C4-2B (cell line): ENCODE measurements around the gene SEPTIN10.

Experiments
- H3K27ac ChIP-seq: fragments of 450-650 bp; 2 replicates; pipeline ENCODE4 v1.5.1; 2017
- CTCF ChIP-seq: fragments of 450-650 bp; conservative IDR thresholded peaks from 2 replicates; pipeline ENCODE4 v1.5.1; 2017; ENCODE audit warnings: mild to moderate bottlenecking
- ZFX ChIP-seq: fragments of 450-650 bp; IDR thresholded peaks from 2 replicates; pipeline ENCODE4 v1.6.1; 2017

Gene SEPTIN10

GRCh38 chr2:109513230-109513629 is 100.5 kb downstream of the SEPTIN10 start:
- H3K27ac ChIP-seq = no peak overlapping the region
- TF ChIP-seq ZFX (no peak), CTCF (no peak)

GRCh38 chr2:109512076-109512475 is 101.7 kb downstream of the SEPTIN10 start:
- H3K27ac ChIP-seq = no peak overlapping the region
- no peak for TF ChIP-seq CTCF
- no peak for TF ChIP-seq ZFX

GRCh38 chr2:109511168-109511567 is 102.6 kb downstream of the SEPTIN10 start:
- TF ChIP-seq CTCF (no peak), ZFX (no peak)
- H3K27ac ChIP-seq = no peak overlapping the region

- no peak overlapping the region for H3K27ac ChIP-seq
- TF ChIP-seq CTCF (peak; percentile 91), ZFX (no peak)
Measured at GRCh38 chr2:109510136-109511028, 103.4 kb downstream of the SEPTIN10 start.

- TF ChIP-seq ZFX (no peak), CTCF (no peak)
- H3K27ac ChIP-seq = no peak overlapping the region
Measured at GRCh38 chr2:109508556-109508955, 105.2 kb downstream of the SEPTIN10 start.

- TF ChIP-seq CTCF (no peak), ZFX (no peak)
- H3K27ac ChIP-seq = no peak overlapping the region
Measured at GRCh38 chr2:109507828-109508227, 105.9 kb downstream of the SEPTIN10 start.

- H3K27ac ChIP-seq = no peak overlapping the region
- TF ChIP-seq CTCF (no peak), ZFX (no peak)
Measured at GRCh38 chr2:109507217-109507616, 106.5 kb downstream of the SEPTIN10 start.
